HepG2 (cell line): Measurements from ENCODE around the gene TMEM266. TPM values are rescaled to one million over a fixed set of nuclear protein-coding genes. Genes with fewer than 3 reads are reported as not detected.
A peak's percentile ranks its signal among the peaks of the same experiment; 100 is the strongest.

Source experiments
- HNRNPLL ChIP-seq: fragments of 200-400 bp; formaldehyde crosslinking; IDR thresholded peaks from 2 replicates; pipeline ENCODE4 v1.6.1; 2017; ENCODE audit warnings: mild to moderate bottlenecking, low read depth, low read length; ENCODE audit not compliant: poor library complexity, severe bottlenecking
- MBD4 ChIP-seq: IDR thresholded peaks from 2 replicates; pipeline ENCODE4 v1.6.1; 2012; ENCODE audit warnings: low read length, inconsistent platforms, borderline replicate concordance
- RAD21 ChIP-seq: fragments of 450-650 bp; formaldehyde crosslinking; IDR thresholded peaks from 2 replicates; pipeline ENCODE4 v1.5.0; 2020; ENCODE audit warnings: mild to moderate bottlenecking
- SRY ChIP-seq: sonication (generic); formaldehyde crosslinking; IDR thresholded peaks from 2 replicates; pipeline ENCODE4 v1.8.0; 2022; ENCODE audit warnings: mild to moderate bottlenecking, missing genetic modification reagents
- ZNF501 ChIP-seq: sonication (generic); formaldehyde crosslinking; IDR thresholded peaks from 2 replicates; pipeline ENCODE4 v1.5.1; 2020; ENCODE audit warnings: mild to moderate bottlenecking, moderate library complexity, missing genetic modification reagents
- polyA plus RNA-seq, 8 experiments: library from polyadenylated mRNA; depleted of rRNA in 3 of 8; stranded (reverse) in 7 of 8; unstranded in 1 of 8; fragments of >200 nt; fragmentation: Illumina TruSeq in 4 of 8; extraction: Trizol in 4 of 8; gene quantifications; 2 replicates each; pipeline versions ENCODE4 v1.2.1 to v1.2.3, GENCODE V29; 2011 to 2016; ENCODE audit warnings: low read depth in 4 of 8, missing spikeins in 1 of 8, mixed read lengths in 1 of 8; ENCODE audit not compliant: insufficient read depth in 1 of 8
- total RNA-seq, 5 experiments: library from RNA; depleted of rRNA; stranded (reverse); fragments of >200 nt; fragmentation: Illumina TruSeq; extraction: Trizol; gene quantifications; 2 replicates each; pipeline ENCODE4 v1.2.3, GENCODE V29; 2016; ENCODE audit warnings: low read depth in 1 of 5
- TF ChIP-seq, protein P1 (sequence below): sonication (generic); formaldehyde crosslinking; IDR thresholded peaks from 2 replicates; pipeline ENCODE4 v1.4.0; 2020; ENCODE audit warnings: missing genetic modification reagents
- TF ChIP-seq, protein P2 (sequence below), 2 experiments: sonication (generic) in 1 of 2; formaldehyde crosslinking in 1 of 2; IDR thresholded peaks; 2 replicates each; pipeline versions ENCODE4 v1.4.0 to v1.6.1; 2018 to 2020; ENCODE audit warnings: missing genetic modification reagents in 2 of 2, borderline replicate concordance in 1 of 2, low read depth in 1 of 2, mild to moderate bottlenecking in 1 of 2, missing biosample characterization in 1 of 2

TMEM266 gene
- total and polyA plus RNA-seq, 2 of the 13 experiments (the other 11 are each of a cell fraction or from before 2014, with no cell fraction given) = 0.04 TPM; not detected in 1

DNA sequence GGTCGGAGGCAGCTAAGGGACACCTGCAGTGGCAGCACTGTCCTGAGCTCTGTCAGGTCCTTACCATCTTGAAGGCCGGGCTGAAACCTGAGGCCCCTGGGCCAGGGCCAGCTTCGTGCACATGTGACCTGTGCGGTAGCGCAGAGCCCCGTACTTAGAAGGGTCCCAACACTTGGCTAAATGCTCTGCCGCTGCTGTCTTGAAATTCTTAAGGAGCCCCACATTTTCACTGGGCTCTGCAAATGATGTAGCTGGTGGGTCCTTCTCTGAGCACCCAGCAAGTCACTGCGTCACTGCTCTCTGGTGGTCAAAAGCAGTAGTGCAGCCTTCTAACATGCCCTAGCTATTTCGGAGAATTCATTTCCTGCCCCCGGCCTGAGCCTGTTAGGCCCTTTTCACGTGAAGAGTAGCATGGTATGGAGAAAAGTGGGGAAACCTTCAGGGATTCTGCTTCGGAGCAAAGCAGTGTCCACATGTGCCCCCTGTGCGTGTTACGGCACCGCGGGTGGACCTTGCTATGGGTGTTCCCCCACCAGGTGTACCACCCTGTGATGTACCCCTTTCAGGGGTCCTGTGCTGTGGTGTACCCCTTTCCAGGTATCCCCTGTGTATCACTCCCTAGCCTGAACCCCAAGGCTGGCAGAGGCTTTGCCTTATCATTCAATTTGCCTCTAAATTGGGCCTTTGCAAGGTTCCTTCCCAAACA is 79.7 kb downstream of the TMEM266 start (continued):
- TF ChIP-seq, protein P1, sequence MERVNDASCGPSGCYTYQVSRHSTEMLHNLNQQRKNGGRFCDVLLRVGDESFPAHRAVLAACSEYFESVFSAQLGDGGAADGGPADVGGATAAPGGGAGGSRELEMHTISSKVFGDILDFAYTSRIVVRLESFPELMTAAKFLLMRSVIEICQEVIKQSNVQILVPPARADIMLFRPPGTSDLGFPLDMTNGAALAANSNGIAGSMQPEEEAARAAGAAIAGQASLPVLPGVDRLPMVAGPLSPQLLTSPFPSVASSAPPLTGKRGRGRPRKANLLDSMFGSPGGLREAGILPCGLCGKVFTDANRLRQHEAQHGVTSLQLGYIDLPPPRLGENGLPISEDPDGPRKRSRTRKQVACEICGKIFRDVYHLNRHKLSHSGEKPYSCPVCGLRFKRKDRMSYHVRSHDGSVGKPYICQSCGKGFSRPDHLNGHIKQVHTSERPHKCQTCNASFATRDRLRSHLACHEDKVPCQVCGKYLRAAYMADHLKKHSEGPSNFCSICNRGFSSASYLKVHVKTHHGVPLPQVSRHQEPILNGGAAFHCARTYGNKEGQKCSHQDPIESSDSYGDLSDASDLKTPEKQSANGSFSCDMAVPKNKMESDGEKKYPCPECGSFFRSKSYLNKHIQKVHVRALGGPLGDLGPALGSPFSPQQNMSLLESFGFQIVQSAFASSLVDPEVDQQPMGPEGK (CRISPR knock-in tag) = peak; percentile 20; the same call in 1 of the 2 replicates
- TF ChIP-seq, protein P2, sequence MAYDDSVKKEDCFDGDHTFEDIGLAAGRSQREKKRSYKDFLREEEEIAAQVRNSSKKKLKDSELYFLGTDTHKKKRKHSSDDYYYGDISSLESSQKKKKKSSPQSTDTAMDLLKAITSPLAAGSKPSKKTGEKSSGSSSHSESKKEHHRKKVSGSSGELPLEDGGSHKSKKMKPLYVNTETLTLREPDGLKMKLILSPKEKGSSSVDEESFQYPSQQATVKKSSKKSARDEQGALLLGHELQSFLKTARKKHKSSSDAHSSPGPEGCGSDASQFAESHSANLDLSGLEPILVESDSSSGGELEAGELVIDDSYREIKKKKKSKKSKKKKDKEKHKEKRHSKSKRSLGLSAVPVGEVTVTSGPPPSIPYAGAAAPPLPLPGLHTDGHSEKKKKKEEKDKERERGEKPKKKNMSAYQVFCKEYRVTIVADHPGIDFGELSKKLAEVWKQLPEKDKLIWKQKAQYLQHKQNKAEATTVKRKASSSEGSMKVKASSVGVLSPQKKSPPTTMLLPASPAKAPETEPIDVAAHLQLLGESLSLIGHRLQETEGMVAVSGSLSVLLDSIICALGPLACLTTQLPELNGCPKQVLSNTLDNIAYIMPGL (CRISPR knock-in tag; IDR thresholded peaks at IDR 0.05; ENCODE audit: borderline replicate concordance in 1 of 2, low read depth in 1 of 2) = 0 out of 4 replicates have a peak, but pooled peaks of 1 of the 2 experiments have one; percentile 35
- TF ChIP-seq HNRNPLL (no peak), RAD21 (CRISPR knock-in tag) (peak; percentile 91), MBD4 (no peak), SRY (CRISPR knock-in tag) (no peak), ZNF501 (CRISPR knock-in tag) (0 out of 2 replicates have a peak, but pooled peaks have one; percentile 40)
